Spleen (tissue), 7 donors: ENCODE data around the gene SNX13.

Experiments used
- CTCF ChIP-seq, 11 experiments: fragments of 200-600 bp in 7 of 11; fragments of 450-650 bp in 4 of 11; sonication (generic) in 4 of 11; IDR thresholded peaks in 8 of 11; conservative IDR thresholded peaks in 3 of 11; 1 replicate in 7 of 11; 2 replicates in 4 of 11; pipeline versions ENCODE4 v1.4.0 to v1.8.0; 2016 to 2021; ENCODE audit warnings: antibody characterized with exemption in 11 of 11, inconsistent platforms in 4 of 11, mild to moderate bottlenecking in 1 of 11
- POLR2A ChIP-seq, 3 donors: fragments of 450-650 bp; IDR thresholded peaks; one replicate each; pipeline ENCODE4 v1.5.1; 2017; ENCODE audit warnings: antibody characterized with exemption in 3 of 3, mild to moderate bottlenecking in 1 of 3
- donor health status: DM: no; HTN: no; CAD: no; lungs with moderate emphysema.
- donor health status: DM: no; HTN: no; CAD: no.
- donor health status: DM: no; HTN: no; CAD: no.

GRCh38 chr7:17946591-17946990, 6.3 kb upstream of the SNX13 start:
- TF ChIP-seq CTCF (IDR thresholded peaks at IDR 0.05 in 8 of 11, conservative IDR thresholded peaks at IDR 0.05 in 3 of 11): no peak
- no peak for TF ChIP-seq POLR2A (IDR thresholded peaks at IDR 0.05)
